Pancreas (tissue), 10 donors: ENCODE measurements around the gene MYBPH. TPM values are rescaled to one million over a fixed set of nuclear protein-coding genes. Genes with fewer than 3 reads are reported as not detected.

Experiments
- ATAC-seq, 4 donors: fragments of 200-7000 bp; cut with Tn5 transposase; one replicate each; pipeline versions ENCODE4 v1.8.0 to v1.9.1; 2020; ENCODE audit warnings: mild to moderate bottlenecking in 4 of 4, moderate library complexity in 4 of 4
- DNase-seq, 6 donors: peaks; one replicate each; pipeline ENCODE4 v3.0.0-alpha.2; 2020
- FAIRE-seq: peaks from 2 replicates; lab custom pipeline; 2012; peaks lifted over from hg19 to GRCh38; lab: Jason Lieb, UNC
- H3K27ac ChIP-seq, 4 donors: fragments of 200-600 bp; sonication (generic); 1 replicate in 3 of 4; 2 replicates in 1 of 4; pipeline versions ENCODE4 v1.5.0 to v1.8.0; 2020
- H3K27me3 ChIP-seq, 4 donors: fragments of 200-600 bp; one replicate each; pipeline ENCODE4 v1.8.0; 2021
- H3K36me3 ChIP-seq, 3 donors: fragments of 200-600 bp; sonication (generic) in 1 of 3; one replicate each; pipeline versions ENCODE4 v1.5.0 to v1.8.0; 2020 to 2021
- H3K4me1 ChIP-seq, 3 donors: fragments of 200-600 bp; one replicate each; pipeline ENCODE4 v1.8.0; 2021
- H3K4me3 ChIP-seq, 4 donors: fragments of 200-600 bp; sonication (generic) in 2 of 4; one replicate each; pipeline versions ENCODE4 v1.5.0 to v1.8.0; 2020 to 2021
- H3K9me3 ChIP-seq, 4 donors: fragments of 200-600 bp; one replicate each; pipeline ENCODE4 v1.8.0; 2021
- CTCF ChIP-seq, 4 donors: fragments of 200-600 bp; sonication (generic) in 3 of 4; IDR thresholded peaks; one replicate each; pipeline versions ENCODE4 v1.5.0 to v1.8.0; 2021; ENCODE audit warnings: antibody characterized with exemption in 4 of 4
- WGBS, 2 donors: extraction: QIAGEN DNeasy Blood & Tissue Kit; methylation state at CpG; one replicate each; pipeline ENCODE4 v1.1.7; 2013; 5-methylcytosine and 5-hydroxymethylcytosine counted together
- intact Hi-C, 3 donors: fragments of 100-400 bp; cut with DNase I; formaldehyde crosslinking; loops; one replicate each; pipeline versions ENCODE4 v1.11.1 to v1.14.2; 2022
- polyA plus RNA-seq, 2 donors: library from polyadenylated mRNA; stranded (reverse); fragments of 200-250 nt; gene quantifications; one replicate each; pipeline ENCODE4 v1.2.3, GENCODE V29; 2013
- total RNA-seq, 6 donors: library from RNA; stranded (reverse); fragmentation: NEBNext Ultra II Directional in 4 of 6; extraction: Animal tissue kit (Norgen Biotek cat#: 25700) in 4 of 6; gene quantifications; one replicate each; pipeline versions ENCODE4 v1.2.1 to v1.2.4, GENCODE V29; 2021 to 2023
- donor health status: healthy with polysubstance abuse.
- donor health status: DM: no; HTN: no; CAD: no; lungs with moderate emphysema.
- donor health status: DM: no; HTN: no; CAD: no.
- donor health status: control.
- donor health status: control.
- donor health status: Bipolar disorder and iron deficiency.
- donor health status: DM: yes; HTN: yes; CAD: no.
- donor health status: DM: no; HTN: no; CAD: no.
- donor health status: DM: no; HTN: no; CAD: no.
- donor health status: DM: yes; HTN: yes; CAD: no.

Gene MYBPH
- total and polyA plus RNA-seq, 8 donors: not detected

DNA sequence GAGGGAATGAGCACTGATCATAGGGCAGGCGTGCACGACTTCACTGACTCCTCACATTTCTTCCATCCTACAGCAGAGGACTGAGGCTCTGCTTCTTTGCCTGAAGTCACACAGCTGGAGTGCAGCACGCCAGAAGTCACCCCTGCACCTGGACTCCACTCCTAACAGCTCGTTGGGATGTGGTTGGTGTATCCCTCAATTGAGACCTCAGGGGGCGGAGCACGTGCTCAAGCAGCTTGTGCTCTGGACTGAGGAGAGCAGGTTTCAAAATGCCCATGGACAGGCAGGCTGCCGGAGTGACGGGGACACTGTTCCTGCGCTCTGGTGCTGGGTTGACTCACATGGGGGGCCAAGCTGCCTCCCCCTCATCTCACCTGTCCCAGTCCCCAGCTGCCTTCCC, 39.9 kb upstream of the MYBPH start:
- Histone ChIP-seq H3K27me3 (no peaks in the 10 kb centered on the region), H3K27ac (no peak overlapping the region), H3K9me3 (no peaks in the 10 kb centered on the region), H3K4me3 (no peak overlapping the region), H3K4me1 (no peaks in the 10 kb centered on the region), H3K36me3 (no peaks in the 10 kb centered on the region)
- FAIRE-seq (no peak), ATAC-seq (no peak), DNase-seq (no peak)
- intact Hi-C loops: loop anchor here in 2 of 3 donors (5.0 kb wide), 4 partner anchors 93 to 178 kb away; no protein-coding TSS in a partner anchor
- 66% methylated on average over 9 of the region's 9 CpGs for WGBS, 2 donors
- TF ChIP-seq CTCF (IDR thresholded peaks at IDR 0.05): no peak

GRCh38 chr1:203214871-203215270, 39.2 kb upstream of the MYBPH start:
- no peaks in the 10 kb centered on the region for H3K4me1 ChIP-seq
- H3K27me3 ChIP-seq: no peaks in the 10 kb centered on the region
- DNase-seq (no peak), ATAC-seq (no peak), FAIRE-seq (no peak)
- 74 to 87% methylated on average over 7 of the region's 7 CpGs for WGBS, 2 donors
- H3K27ac ChIP-seq: no peak overlapping the region
- TF ChIP-seq CTCF (IDR thresholded peaks at IDR 0.05): no peak
- H3K9me3 ChIP-seq: no peaks in the 10 kb centered on the region
- no peak overlapping the region for H3K4me3 ChIP-seq
- H3K36me3 ChIP-seq: no peaks in the 10 kb centered on the region
- intact Hi-C loops: loop anchor here in 2 of 3 donors (5.0 kb wide), 4 partner anchors 93 to 178 kb away; no protein-coding TSS in a partner anchor

DNA sequence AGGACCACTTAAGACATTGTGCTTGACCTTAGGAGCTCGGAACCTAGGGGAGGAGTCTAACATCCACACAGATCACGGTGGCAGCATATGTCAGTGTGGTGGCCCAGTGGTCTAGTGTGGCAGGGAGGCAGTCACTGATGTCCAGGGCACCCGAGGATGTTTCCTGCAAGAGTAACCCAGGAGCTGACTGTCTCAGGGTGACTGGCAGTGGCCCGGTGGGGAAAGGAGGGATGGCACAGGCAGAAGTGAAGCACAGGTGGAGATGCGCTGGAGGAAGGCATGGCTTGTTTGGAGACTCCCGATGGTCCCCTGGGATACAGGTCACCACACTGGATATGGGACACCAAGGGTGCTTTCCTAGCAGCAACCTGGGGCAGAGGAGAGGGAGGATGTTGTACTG, 37.5 kb upstream of the MYBPH start:
- FAIRE-seq (no peak), DNase-seq (no peak), ATAC-seq (no peak)
- no peak overlapping the region for H3K27ac ChIP-seq
- WGBS, 2 donors: 70 to 86% methylated on average over 6 of the region's 6 CpGs
- no peaks in the 10 kb centered on the region for H3K36me3 ChIP-seq
- no peaks in the 10 kb centered on the region for H3K9me3 ChIP-seq
- no peak for TF ChIP-seq CTCF (IDR thresholded peaks at IDR 0.05)
- no peaks in the 10 kb centered on the region for H3K4me1 ChIP-seq
- H3K27me3 ChIP-seq: no peaks in the 10 kb centered on the region
- no peak overlapping the region for H3K4me3 ChIP-seq
- intact Hi-C loops: no loop called here

DNA sequence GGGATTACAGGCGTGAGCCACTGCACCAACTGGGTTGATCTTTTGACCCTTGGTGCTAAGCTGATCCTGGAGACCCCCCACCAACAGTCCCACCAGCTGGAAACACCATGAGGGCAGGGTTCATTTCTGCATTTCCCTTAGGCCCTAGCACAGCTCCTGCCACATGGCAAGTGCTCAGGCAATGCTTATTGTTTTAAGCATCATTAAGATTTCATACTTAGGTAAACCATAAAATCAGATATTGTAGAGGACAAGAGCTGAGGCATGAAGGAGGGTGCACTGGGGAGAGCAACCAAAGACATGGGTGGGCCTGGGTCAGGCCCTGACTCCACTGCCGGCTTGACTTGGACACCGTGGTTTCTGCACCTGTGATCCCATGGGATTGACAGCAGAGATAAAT, 36.2 kb upstream of the MYBPH start:
- FAIRE-seq (no peak), ATAC-seq (no peak), DNase-seq (no peak)
- no peaks in the 10 kb centered on the region for H3K4me1 ChIP-seq
- WGBS, 2 donors: 87% methylated on average over 3 of the region's 3 CpGs
- no peak for TF ChIP-seq CTCF (IDR thresholded peaks at IDR 0.05)
- H3K27me3 ChIP-seq: no peaks in the 10 kb centered on the region
- intact Hi-C loops: no loop called here
- no peak overlapping the region for H3K27ac ChIP-seq
- H3K36me3 ChIP-seq: no peaks in the 10 kb centered on the region
- no peaks in the 10 kb centered on the region for H3K9me3 ChIP-seq
- H3K4me3 ChIP-seq: no peak overlapping the region

DNA sequence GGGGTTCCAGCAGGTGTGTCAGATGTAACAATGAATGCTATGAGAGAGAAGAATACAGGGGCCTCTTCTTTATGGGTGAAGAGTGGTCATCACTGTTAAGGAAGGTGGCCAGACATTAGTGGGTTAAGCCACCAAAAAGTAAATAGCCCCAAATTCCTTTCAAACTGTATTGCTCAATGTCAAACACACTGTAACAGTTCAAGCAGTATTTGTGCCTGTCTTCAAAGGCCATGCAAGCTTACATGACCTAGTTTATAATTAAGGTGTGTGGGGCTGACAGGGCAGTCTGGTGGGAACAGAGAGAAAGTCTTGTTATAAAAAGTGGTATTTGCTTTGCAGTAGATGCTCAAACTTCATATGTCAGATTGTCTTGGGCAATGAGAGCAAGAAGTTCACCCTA, 35.4 kb upstream of the MYBPH start:
- TF ChIP-seq CTCF (IDR thresholded peaks at IDR 0.05): no peak
- intact Hi-C loops: no loop called here
- H3K27ac ChIP-seq: no peak overlapping the region
- no peaks in the 10 kb centered on the region for H3K27me3 ChIP-seq
- ATAC-seq (no peak), DNase-seq (no peak), FAIRE-seq (no peak)
- H3K4me1 ChIP-seq: no peaks in the 10 kb centered on the region
- no peaks in the 10 kb centered on the region for H3K36me3 ChIP-seq
- H3K4me3 ChIP-seq: no peak overlapping the region
- H3K9me3 ChIP-seq: no peaks in the 10 kb centered on the region
